Effector memory CD4-positive, alpha-beta T cell (primary cell): ENCODE data around the gene RTL10.

Experiments used
- DNase-seq, 3 donors: peaks; one replicate each; pipeline ENCODE4 v3.0.0-alpha.2; 2020
- H3K27ac ChIP-seq: 2 replicates; pipeline ENCODE4 v1.7.0; 2013; ENCODE audit warnings: mild to moderate bottlenecking, low read length, moderate library complexity; ENCODE audit not compliant: insufficient read depth, poor library complexity, severe bottlenecking
- H3K27me3 ChIP-seq: replicated peaks from 2 replicates; pipeline ENCODE4 v1.7.0; 2013; ENCODE audit warnings: mild to moderate bottlenecking, low read length; ENCODE audit not compliant: insufficient read depth, control insufficient read depth, poor library complexity, severe bottlenecking
- H3K36me3 ChIP-seq: 2 replicates; pipeline ENCODE4 v1.7.0; 2013; ENCODE audit warnings: mild to moderate bottlenecking, low read length, moderate library complexity; ENCODE audit not compliant: control insufficient read depth, insufficient read depth
- H3K4me1 ChIP-seq: 2 replicates; pipeline ENCODE4 v1.7.0; 2013; ENCODE audit warnings: low read length, mild to moderate bottlenecking; ENCODE audit not compliant: control insufficient read depth, insufficient read depth, poor library complexity, severe bottlenecking
- H3K4me3 ChIP-seq: 2 replicates; pipeline ENCODE4 v1.7.0; 2013; ENCODE audit warnings: low read length, low read depth, mild to moderate bottlenecking; ENCODE audit not compliant: insufficient read depth, poor library complexity, severe bottlenecking
- H3K9me3 ChIP-seq: 2 replicates; pipeline ENCODE4 v1.7.0; 2013; ENCODE audit warnings: mild to moderate bottlenecking, low read length, moderate library complexity; ENCODE audit not compliant: control insufficient read depth

The RTL10 gene

DNA sequence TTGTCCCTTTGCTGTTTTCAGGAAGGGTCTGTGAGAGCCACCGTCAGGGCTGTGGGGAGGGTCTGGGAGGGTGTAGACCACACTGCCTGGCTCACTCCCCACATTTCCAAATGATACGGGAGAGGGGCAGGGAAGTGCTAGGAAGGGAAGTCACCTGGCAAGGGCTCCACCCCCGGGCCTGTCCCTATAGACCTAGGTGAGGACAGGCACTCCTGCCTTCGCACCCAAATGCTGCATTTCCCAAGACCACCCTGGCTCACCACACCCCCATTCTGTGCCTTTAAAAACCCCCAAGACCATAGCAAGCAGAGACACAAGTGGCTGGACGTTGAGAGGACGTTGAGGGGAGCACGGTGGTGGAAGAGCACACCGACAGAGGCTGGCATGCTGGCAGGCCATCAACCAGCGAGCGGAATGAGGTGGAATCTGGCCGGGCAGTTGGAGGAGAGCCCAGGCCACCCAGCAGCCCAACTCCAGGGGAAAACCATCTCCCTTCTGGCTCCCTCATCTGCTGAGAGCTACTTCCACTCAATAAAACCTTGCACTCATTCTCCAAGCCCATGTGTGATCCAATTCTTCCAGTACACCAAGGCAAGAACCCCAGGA is 45.7 kb downstream of the RTL10 start:
- DNase-seq, result no peak
- H3K27ac ChIP-seq, result no peak overlapping the region
- H3K9me3 ChIP-seq, result no peaks in the 10 kb centered on the region
- peaks cover 6% of the 10 kb centered on the region for H3K4me1 ChIP-seq
- no peak overlapping the region for H3K4me3 ChIP-seq
- H3K36me3 ChIP-seq, result no peaks in the 10 kb centered on the region
- H3K27me3 ChIP-seq, result no peaks in the 10 kb centered on the region

DNA sequence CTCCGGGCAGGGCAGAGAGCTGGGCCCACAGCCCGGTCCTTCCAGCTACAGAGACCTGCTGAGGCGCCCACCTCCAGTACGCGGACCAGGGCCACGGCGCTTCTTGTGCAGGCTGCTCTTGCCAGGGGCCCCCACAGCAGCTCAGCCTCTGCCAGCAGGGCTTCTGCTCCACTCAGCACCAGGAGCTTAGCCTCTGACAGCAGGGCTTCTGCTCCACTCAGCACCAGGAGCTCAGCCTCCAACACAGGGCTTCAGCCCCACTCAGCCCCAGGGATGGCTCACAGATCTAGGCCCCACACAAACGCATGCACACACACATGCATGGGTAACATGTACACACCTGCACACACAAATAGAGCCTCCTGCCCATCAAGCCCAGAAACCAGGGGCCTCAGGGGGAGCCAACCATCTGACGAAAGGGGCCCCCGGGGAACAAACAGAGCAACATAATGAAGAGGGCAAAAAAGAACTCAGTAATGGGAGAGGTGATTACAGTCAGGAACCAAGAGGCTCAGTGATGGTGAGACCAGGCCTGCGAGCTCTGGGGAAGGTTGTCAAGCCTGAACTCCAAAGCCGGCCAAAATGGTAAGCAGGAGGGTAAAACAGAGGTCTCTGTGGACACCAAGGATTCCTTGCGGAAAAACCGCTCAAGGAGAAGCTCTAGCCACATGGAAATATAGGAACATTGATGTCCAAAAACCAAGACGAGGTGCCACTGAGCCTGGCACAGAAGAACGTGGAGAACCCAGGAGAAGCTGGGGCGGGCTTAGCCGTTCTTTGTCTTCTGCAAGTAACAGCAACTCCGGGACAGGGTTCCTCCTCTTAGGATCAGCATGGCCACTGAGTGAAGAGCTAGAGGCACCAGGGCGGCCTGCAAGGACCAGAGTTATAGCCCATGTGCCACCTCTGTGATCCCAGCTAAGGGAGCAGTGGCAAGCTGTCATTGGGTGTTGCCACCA is 46.5 kb downstream of the RTL10 start:
- Histone ChIP-seq H3K9me3 (no peaks in the 10 kb centered on the region), H3K36me3 (no peaks in the 10 kb centered on the region), H3K4me1 (peaks cover 6% of the 10 kb centered on the region), H3K27ac (no peak overlapping the region), H3K4me3 (no peak overlapping the region), H3K27me3 (no peaks in the 10 kb centered on the region)
- no peak for DNase-seq

DNA sequence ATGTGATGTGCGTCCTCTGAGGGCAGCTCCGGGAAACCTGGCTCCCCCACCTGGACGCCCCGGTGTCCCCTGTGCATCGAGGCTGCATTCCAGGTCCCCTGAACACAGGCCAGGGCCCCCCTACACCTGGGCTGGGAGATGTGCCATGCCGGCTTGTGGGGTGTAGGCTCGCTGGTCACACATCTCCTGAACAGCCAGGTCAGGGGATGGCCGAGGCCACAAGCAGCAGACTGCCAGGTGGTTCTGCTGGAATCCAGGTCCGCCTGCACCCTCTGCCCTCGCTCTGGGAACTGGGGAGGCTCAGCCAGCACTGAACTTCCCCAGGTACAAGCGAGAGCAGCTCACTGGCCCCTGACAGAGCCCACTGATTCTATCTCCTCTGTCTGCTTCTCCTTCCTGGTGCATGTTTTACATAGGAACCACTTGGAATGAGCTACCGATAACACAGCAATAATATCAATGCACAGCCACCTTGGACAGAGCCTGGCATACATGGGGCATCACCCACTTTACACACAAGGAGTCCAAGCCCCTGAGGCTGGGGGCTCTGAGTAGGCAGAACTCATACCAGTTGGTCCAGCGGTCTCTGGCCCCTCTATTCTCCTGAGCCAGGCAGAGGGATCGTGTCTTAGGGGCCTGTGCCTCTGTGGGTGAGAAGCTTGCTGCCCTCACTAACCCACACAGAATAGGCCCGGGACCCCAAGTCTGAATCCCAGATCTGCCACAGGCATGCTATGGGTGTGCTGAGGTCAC is 47.3 kb downstream of the RTL10 start:
- peaks cover 6% of the 10 kb centered on the region for H3K4me1 ChIP-seq
- DNase-seq, result no peak
- H3K4me3 ChIP-seq, result no peak overlapping the region
- H3K27me3 ChIP-seq, result no peaks in the 10 kb centered on the region
- H3K27ac ChIP-seq, result no peak overlapping the region
- no peaks in the 10 kb centered on the region for H3K9me3 ChIP-seq
- H3K36me3 ChIP-seq, result no peaks in the 10 kb centered on the region

DNA sequence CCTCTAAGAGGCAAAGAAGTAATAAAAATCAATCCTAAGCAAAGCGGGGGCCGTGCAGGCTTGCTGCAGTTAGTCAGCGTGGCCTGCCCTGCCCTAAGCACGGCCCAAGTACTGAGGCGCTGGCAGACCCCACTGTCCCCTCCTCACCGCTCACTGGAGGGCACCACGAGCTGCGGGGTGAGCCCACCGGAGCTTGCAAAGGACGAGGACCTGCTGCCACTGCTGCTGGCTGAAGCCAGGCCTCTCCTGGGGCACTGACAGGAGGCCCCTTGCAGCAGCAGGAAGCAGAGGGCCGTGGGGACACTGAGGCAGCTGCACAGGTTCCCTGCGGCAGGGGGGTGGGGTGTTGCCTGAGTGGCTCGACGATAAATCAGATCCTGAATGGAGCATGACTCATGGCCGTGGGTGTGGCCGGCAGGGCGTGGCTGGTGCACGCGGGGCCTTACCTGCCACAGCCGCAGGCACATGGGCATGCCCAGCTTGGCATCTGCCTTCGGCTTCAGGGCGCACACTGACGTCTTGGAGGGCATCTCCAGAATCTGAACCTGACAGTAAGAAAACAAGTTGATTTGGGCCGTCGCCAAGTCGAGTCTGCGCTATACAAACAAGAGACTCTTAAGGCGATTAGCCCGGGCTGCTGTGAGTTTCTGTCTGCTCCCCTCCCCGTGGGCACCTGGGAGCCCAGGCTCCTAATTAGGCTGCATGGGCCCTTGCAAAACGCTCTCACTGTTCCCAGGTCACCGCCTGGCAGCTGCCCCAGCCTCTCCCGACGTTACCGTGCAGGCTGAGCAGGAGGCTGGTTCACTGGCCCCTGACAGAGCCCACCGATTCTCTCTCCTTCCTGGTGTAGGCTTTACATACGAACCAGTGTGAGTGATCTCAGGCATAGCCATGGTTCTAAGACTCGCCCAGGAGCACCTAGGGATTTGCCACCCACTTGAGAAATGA is 48.2 kb downstream of the RTL10 start:
- Histone ChIP-seq H3K9me3 (no peaks in the 10 kb centered on the region), H3K4me3 (no peak overlapping the region), H3K27me3 (no peaks in the 10 kb centered on the region), H3K27ac (no peak overlapping the region), H3K4me1 (peaks cover 6% of the 10 kb centered on the region), H3K36me3 (peaks cover 4% of the 10 kb centered on the region)
- no peak for DNase-seq

DNA sequence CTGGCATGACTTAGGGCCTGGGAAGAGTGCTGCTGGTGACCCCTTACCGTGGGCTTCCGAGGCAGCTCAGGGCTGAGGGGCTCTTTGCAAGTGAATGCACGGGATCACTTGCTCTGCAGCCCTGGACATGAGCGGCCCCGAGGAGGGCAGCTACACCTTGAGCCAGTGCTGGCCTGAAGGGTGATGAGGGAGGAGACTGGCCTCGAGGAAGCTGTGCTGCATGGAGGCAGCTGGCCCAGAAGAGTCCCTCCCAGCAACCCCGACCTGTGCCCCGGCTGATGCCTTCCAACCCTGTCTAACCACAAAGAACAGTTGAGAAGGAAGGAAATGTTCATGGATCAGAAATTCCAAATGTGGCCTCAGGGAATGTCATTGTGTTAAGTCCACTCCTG is 48.9 kb downstream of the RTL10 start:
- DNase-seq, result no peak
- H3K36me3 ChIP-seq, result peaks cover 4% of the 10 kb centered on the region
- peaks cover 6% of the 10 kb centered on the region for H3K4me1 ChIP-seq
- H3K9me3 ChIP-seq, result no peaks in the 10 kb centered on the region
- no peak overlapping the region for H3K4me3 ChIP-seq
- H3K27me3 ChIP-seq, result no peaks in the 10 kb centered on the region
- H3K27ac ChIP-seq, result no peak overlapping the region
